ENCODE measurements around the gene PTER.

The PTER gene

GRCh38 chr10:16442914-16443313 is 6.1 kb downstream of the PTER start:
- TF ChIP-seq ZFX (IDR thresholded peaks at IDR 0.05; ENCODE audit: borderline replicate concordance) (no peak), CTCF (IDR thresholded peaks at IDR 0.05) (no peak)
- H3K27ac ChIP-seq, result no peak overlapping the region

- H3K27ac ChIP-seq, result no peak overlapping the region
- no peak for TF ChIP-seq CTCF (IDR thresholded peaks at IDR 0.05)
- no peak for TF ChIP-seq ZFX (IDR thresholded peaks at IDR 0.05; ENCODE audit: borderline replicate concordance)
Observed at GRCh38 chr10:16445770-16446469, 9.1 kb downstream of the PTER start.

GRCh38 chr10:16449454-16449853 is 12.6 kb downstream of the PTER start:
- no peak overlapping the region for H3K27ac ChIP-seq
- TF ChIP-seq CTCF (IDR thresholded peaks at IDR 0.05) (no peak), ZFX (IDR thresholded peaks at IDR 0.05; ENCODE audit: borderline replicate concordance) (no peak)

GRCh38 chr10:16458166-16458955 is 21.6 kb downstream of the PTER start:
- H3K27ac ChIP-seq, result no peak overlapping the region
- no peak for TF ChIP-seq CTCF (IDR thresholded peaks at IDR 0.05)
- TF ChIP-seq ZFX (IDR thresholded peaks at IDR 0.05; ENCODE audit: borderline replicate concordance), result no peak

GRCh38 chr10:16459423-16459939 is 22.7 kb downstream of the PTER start:
- H3K27ac ChIP-seq, result no peak overlapping the region
- TF ChIP-seq ZFX (IDR thresholded peaks at IDR 0.05; ENCODE audit: borderline replicate concordance), result no peak
- TF ChIP-seq CTCF (IDR thresholded peaks at IDR 0.05), result no peak

GRCh38 chr10:16466001-16466400 is 29.2 kb downstream of the PTER start:
- TF ChIP-seq ZFX (IDR thresholded peaks at IDR 0.05; ENCODE audit: borderline replicate concordance) (no peak), CTCF (IDR thresholded peaks at IDR 0.05) (no peak)
- no peak overlapping the region for H3K27ac ChIP-seq

- H3K27ac ChIP-seq, result no peak overlapping the region
- TF ChIP-seq CTCF (IDR thresholded peaks at IDR 0.05) (no peak), ZFX (IDR thresholded peaks at IDR 0.05; ENCODE audit: borderline replicate concordance) (no peak)
Observed at GRCh38 chr10:16470747-16471146, 33.9 kb downstream of the PTER start.
